Osteoblast (primary cell): Measurements from ENCODE around the gene HS6ST3. TPM values are rescaled to one million over a fixed set of nuclear protein-coding genes. Genes with fewer than 3 reads are reported as not detected.

Experiments
- DNase-seq: peaks from one replicate; pipeline ENCODE4 v3.0.0; 2011; ENCODE audit warnings: low spot score, mixed read lengths; ENCODE audit not compliant: insufficient read length; ENCODE audit errors: missing footprints
- H2AFZ ChIP-seq: 2 replicates; pipeline ENCODE4 v1.6.0; 2011; ENCODE audit warnings: mild to moderate bottlenecking, low read length
- H3K27ac ChIP-seq: 2 replicates; pipeline ENCODE4 v1.5.1; 2011; ENCODE audit warnings: mild to moderate bottlenecking, low read depth, low read length, moderate library complexity
- H3K27me3 ChIP-seq: 2 replicates; pipeline ENCODE4 v1.6.0; 2012; ENCODE audit warnings: mild to moderate bottlenecking, control low read depth, inconsistent platforms, low read length, moderate library complexity; ENCODE audit not compliant: insufficient read depth
- H3K36me3 ChIP-seq: 2 replicates; pipeline ENCODE4 v1.5.1; 2011; ENCODE audit warnings: mild to moderate bottlenecking, low read length, control low read depth, moderate library complexity; ENCODE audit not compliant: insufficient read depth
- H3K4me1 ChIP-seq: 2 replicates; pipeline ENCODE4 v1.5.1; 2011; ENCODE audit warnings: mild to moderate bottlenecking, low read length, control low read depth, moderate library complexity; ENCODE audit not compliant: insufficient read depth
- H3K4me2 ChIP-seq: 2 replicates; pipeline ENCODE4 v1.6.0; 2011; ENCODE audit warnings: mild to moderate bottlenecking, low read length; ENCODE audit not compliant: insufficient read depth
- H3K4me3 ChIP-seq: fragments of 200-600 bp; sonication (generic); 3 replicates; pipeline ENCODE4 v1.5.1; 2012; ENCODE audit warnings: mild to moderate bottlenecking, low read length, inconsistent platforms; ENCODE audit not compliant: insufficient read depth
- H3K79me2 ChIP-seq: 2 replicates; pipeline ENCODE4 v1.6.0; 2012; ENCODE audit warnings: mild to moderate bottlenecking, low read length, control low read depth, inconsistent platforms; ENCODE audit not compliant: insufficient read depth
- H3K9me3 ChIP-seq: 2 replicates; pipeline ENCODE4 v1.5.1; 2011; ENCODE audit warnings: low read depth, low read length, control low read depth
- H4K20me1 ChIP-seq: 2 replicates; pipeline ENCODE4 v1.6.0; 2012; ENCODE audit warnings: mild to moderate bottlenecking, low read length, control low read depth; ENCODE audit not compliant: insufficient read depth
- total RNA-seq: library from RNA; depleted of rRNA; stranded (reverse); fragments of >200 nt; gene quantifications from 2 replicates; pipeline ENCODE4 v1.2.3, GENCODE V29; 2012
- TF ChIP-seq, protein P1 (sequence below): IDR thresholded peaks from 2 replicates; pipeline ENCODE4 v1.5.1; 2011; ENCODE audit warnings: mild to moderate bottlenecking, low read depth, low read length, moderate library complexity; ENCODE audit errors: extremely low read depth

The HS6ST3 gene
- total RNA-seq, 1 donor: not detected

DNA sequence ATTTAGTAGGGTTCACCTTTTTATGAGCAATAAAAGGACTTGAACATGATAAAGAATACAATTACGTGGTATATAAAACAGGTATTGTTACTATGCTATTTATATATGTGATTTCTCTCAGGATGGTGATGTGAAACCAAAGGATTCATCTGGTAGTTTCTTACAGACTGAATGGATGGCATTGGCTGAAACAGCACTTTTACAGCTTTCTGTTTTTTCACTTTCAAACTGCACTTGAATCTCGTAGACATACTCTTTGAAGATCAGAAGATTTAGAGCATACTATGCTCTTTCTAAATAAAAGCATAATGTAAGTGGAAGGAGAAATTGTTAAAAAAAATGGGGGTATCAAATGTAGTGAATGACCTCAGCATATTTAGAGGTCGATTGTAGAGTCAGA, 354.8 kb downstream of the HS6ST3 start:
- Histone ChIP-seq H3K4me1 (no peaks in the 10 kb centered on the region), H2AFZ (no peak overlapping the region), H3K36me3 (no peaks in the 10 kb centered on the region), H4K20me1 (no peaks in the 10 kb centered on the region), H3K79me2 (no peaks in the 10 kb centered on the region), H3K4me2 (no peak overlapping the region), H3K27ac (no peak overlapping the region), H3K27me3 (no peaks in the 10 kb centered on the region), H3K9me3 (no peaks in the 10 kb centered on the region), H3K4me3 (no peak overlapping the region)
- TF ChIP-seq, protein P1, sequence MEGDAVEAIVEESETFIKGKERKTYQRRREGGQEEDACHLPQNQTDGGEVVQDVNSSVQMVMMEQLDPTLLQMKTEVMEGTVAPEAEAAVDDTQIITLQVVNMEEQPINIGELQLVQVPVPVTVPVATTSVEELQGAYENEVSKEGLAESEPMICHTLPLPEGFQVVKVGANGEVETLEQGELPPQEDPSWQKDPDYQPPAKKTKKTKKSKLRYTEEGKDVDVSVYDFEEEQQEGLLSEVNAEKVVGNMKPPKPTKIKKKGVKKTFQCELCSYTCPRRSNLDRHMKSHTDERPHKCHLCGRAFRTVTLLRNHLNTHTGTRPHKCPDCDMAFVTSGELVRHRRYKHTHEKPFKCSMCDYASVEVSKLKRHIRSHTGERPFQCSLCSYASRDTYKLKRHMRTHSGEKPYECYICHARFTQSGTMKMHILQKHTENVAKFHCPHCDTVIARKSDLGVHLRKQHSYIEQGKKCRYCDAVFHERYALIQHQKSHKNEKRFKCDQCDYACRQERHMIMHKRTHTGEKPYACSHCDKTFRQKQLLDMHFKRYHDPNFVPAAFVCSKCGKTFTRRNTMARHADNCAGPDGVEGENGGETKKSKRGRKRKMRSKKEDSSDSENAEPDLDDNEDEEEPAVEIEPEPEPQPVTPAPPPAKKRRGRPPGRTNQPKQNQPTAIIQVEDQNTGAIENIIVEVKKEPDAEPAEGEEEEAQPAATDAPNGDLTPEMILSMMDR: no peak
- DNase-seq: no peak

DNA sequence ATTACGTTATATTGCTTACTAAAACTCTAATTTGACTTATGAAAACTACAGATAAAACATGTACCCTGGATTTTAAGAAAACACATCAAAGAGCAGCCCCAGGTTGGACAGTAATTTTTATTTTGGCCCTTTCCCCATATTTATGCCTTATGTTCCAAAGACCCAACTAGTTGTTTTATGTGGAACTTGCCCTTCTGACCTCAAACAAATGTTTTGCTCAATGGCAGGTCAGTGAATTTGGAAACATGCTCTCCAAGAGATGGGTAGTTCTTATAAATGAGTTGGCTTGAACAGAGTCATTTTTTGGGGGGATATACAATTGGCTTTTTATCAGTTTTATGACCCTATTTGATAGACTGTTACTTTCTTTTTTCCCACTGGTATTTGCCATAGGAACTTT, 360.0 kb downstream of the HS6ST3 start:
- H3K4me3 ChIP-seq: no peak overlapping the region
- no peak for DNase-seq
- H3K4me2 ChIP-seq: no peak overlapping the region
- TF ChIP-seq, protein P1: no peak
- H3K36me3 ChIP-seq: no peaks in the 10 kb centered on the region
- no peak overlapping the region for H2AFZ ChIP-seq
- peaks cover 2% of the 10 kb centered on the region for H3K9me3 ChIP-seq
- H3K79me2 ChIP-seq: no peaks in the 10 kb centered on the region
- no peaks in the 10 kb centered on the region for H4K20me1 ChIP-seq
- no peak overlapping the region for H3K27ac ChIP-seq
- H3K4me1 ChIP-seq: no peaks in the 10 kb centered on the region
- H3K27me3 ChIP-seq: no peaks in the 10 kb centered on the region

DNA sequence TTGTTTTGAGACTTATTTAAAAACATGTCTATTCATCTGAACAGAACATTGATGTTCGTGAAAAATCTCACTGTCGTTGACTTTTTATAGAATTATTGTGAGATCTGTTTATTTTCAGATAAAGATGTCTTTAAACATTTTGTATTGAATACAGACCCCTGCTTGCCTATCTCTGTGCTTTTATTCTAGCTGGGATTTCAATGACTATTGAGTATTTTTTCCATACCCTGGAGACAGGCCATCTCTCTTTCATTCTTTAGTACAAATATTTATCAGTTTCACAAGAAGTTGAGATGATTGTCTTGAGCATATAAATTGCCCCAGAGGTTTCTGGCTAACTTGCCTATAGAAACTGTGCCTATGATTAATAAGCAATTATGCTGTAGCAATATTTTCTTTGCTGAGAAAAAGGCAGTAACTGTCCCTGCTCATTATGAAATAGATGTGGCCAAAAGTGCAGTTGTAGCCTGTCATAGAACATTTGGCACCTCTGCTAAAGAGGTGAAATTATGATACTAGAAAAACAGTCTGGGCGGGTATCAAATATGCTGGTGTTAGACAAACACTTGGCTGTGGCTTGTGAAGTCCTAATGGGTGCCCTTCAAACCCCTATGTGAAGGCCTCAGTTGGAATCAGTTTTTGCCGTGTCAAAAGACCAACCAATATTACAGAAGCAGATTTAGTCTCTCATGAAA, 360.6 kb downstream of the HS6ST3 start:
- H3K9me3 ChIP-seq: peaks cover 2% of the 10 kb centered on the region
- no peak overlapping the region for H3K4me2 ChIP-seq

DNA sequence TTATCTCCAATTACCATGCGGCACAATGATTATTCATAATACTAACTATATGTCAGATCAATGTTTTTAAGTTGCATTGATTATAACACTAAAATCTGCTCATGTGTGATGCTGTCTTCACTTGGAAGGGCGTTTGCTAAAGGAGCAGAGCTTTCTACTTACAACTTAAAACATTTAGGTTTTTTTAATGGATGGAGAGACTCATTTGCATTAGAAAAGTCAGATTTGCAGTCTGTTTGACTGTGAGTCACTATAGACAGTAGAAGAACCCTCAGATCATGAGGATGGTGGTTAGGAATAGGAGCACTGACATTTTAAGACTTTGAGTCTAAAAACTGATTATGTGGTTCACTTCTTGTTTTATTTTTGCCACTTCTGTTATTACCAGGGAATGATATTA, 364.6 kb downstream of the HS6ST3 start:
- H3K4me1 ChIP-seq: no peaks in the 10 kb centered on the region
- no peak overlapping the region for H3K4me2 ChIP-seq
- no peaks in the 10 kb centered on the region for H4K20me1 ChIP-seq
- no peak for DNase-seq
- no peaks in the 10 kb centered on the region for H3K79me2 ChIP-seq
- no peak overlapping the region for H3K4me3 ChIP-seq
- H2AFZ ChIP-seq: no peak overlapping the region
- H3K27me3 ChIP-seq: no peaks in the 10 kb centered on the region
- H3K36me3 ChIP-seq: no peaks in the 10 kb centered on the region
- H3K9me3 ChIP-seq: peaks cover 2% of the 10 kb centered on the region
- H3K27ac ChIP-seq: no peak overlapping the region
- TF ChIP-seq, protein P1: no peak

More for the DNA sequence above, 360.6 kb downstream of the HS6ST3 start:
- Histone ChIP-seq H4K20me1 (no peaks in the 10 kb centered on the region), H2AFZ (no peak overlapping the region), H3K4me3 (no peak overlapping the region), H3K4me1 (no peaks in the 10 kb centered on the region), H3K27ac (no peak overlapping the region), H3K27me3 (no peaks in the 10 kb centered on the region), H3K79me2 (no peaks in the 10 kb centered on the region), H3K36me3 (no peaks in the 10 kb centered on the region)
- DNase-seq: no peak
- TF ChIP-seq, protein P1: no peak
